Measurements from ENCODE around the gene ZNF579.

Gene ZNF579

GRCh38 chr19:55552620-55553019 is 28.0 kb downstream of the ZNF579 start:
- H3K9me3 ChIP-seq (ENCODE audit: control insufficient read depth, insufficient read depth, low read length): no peaks in the 10 kb centered on the region
- H3K36me3 ChIP-seq (ENCODE audit: insufficient read depth, low read length): no peaks in the 10 kb centered on the region
- H3K9ac ChIP-seq (ENCODE audit: low read depth, low read length): peak overlapping the region; percentile 18; the same call in 1 of the 2 replicates
- H3K4me1 ChIP-seq (ENCODE audit: insufficient read depth, low read length): peaks cover 22% of the 10 kb centered on the region

- Histone ChIP-seq H3K9me3 (ENCODE audit: control insufficient read depth, insufficient read depth, low read length) (no peaks in the 10 kb centered on the region), H3K9ac (ENCODE audit: low read depth, low read length) (no peak overlapping the region; the same call in 1 of the 2 replicates), H3K4me1 (ENCODE audit: insufficient read depth, low read length) (peaks cover 26% of the 10 kb centered on the region), H3K36me3 (ENCODE audit: insufficient read depth, low read length) (no peaks in the 10 kb centered on the region)
These were observed 28.4 kb downstream of the ZNF579 start for GRCh38 chr19:55552206-55552605.

- Histone ChIP-seq H3K36me3 (ENCODE audit: insufficient read depth, low read length) (no peaks in the 10 kb centered on the region), H3K9me3 (ENCODE audit: control insufficient read depth, insufficient read depth, low read length) (no peaks in the 10 kb centered on the region), H3K9ac (ENCODE audit: low read depth, low read length) (peak overlapping the region; percentile 42), H3K4me1 (ENCODE audit: insufficient read depth, low read length) (peaks cover 45% of the 10 kb centered on the region)
These were observed 30.4 kb downstream of the ZNF579 start for GRCh38 chr19:55550321-55550650.

GRCh38 chr19:55549500-55550320 is 30.9 kb downstream of the ZNF579 start:
- Histone ChIP-seq H3K9ac (ENCODE audit: low read depth, low read length) (peak overlapping the region; percentile 42), H3K4me1 (ENCODE audit: insufficient read depth, low read length) (peaks cover 48% of the 10 kb centered on the region), H3K36me3 (ENCODE audit: insufficient read depth, low read length) (no peaks in the 10 kb centered on the region), H3K9me3 (ENCODE audit: control insufficient read depth, insufficient read depth, low read length) (no peaks in the 10 kb centered on the region)

- H3K36me3 ChIP-seq (ENCODE audit: insufficient read depth, low read length): no peaks in the 10 kb centered on the region; the same call in 1 of the 2 replicates
- peaks cover 34% of the 10 kb centered on the region; the same call in 1 of the 2 replicates for H3K4me1 ChIP-seq (ENCODE audit: insufficient read depth, low read length)
- no peak overlapping the region for H3K9ac ChIP-seq (ENCODE audit: low read depth, low read length)
- H3K9me3 ChIP-seq (ENCODE audit: control insufficient read depth, insufficient read depth, low read length): no peaks in the 10 kb centered on the region
These were observed 33.6 kb downstream of the ZNF579 start for GRCh38 chr19:55546822-55547614.

- H3K9ac ChIP-seq (ENCODE audit: low read depth, low read length): peak overlapping the region; percentile 22; the same call in 1 of the 2 replicates
- H3K4me1 ChIP-seq (ENCODE audit: insufficient read depth, low read length): peaks cover 34% of the 10 kb centered on the region; the same call in 1 of the 2 replicates
- H3K9me3 ChIP-seq (ENCODE audit: control insufficient read depth, insufficient read depth, low read length): no peaks in the 10 kb centered on the region
- no peaks in the 10 kb centered on the region; the same call in 1 of the 2 replicates for H3K36me3 ChIP-seq (ENCODE audit: insufficient read depth, low read length)
These were observed 34.6 kb downstream of the ZNF579 start for GRCh38 chr19:55546011-55546410.

- Histone ChIP-seq H3K9me3 (ENCODE audit: control insufficient read depth, insufficient read depth, low read length) (no peaks in the 10 kb centered on the region), H3K4me1 (ENCODE audit: insufficient read depth, low read length) (peaks cover 29% of the 10 kb centered on the region; the same call in 1 of the 2 replicates), H3K9ac (ENCODE audit: low read depth, low read length) (peak within 1 kb of the TSS; percentile 22; the same call in 1 of the 2 replicates), H3K36me3 (ENCODE audit: insufficient read depth, low read length) (no peaks in the 10 kb centered on the region; the same call in 1 of the 2 replicates)
These were observed 35.2 kb downstream of the ZNF579 start, which contains the start of gene SBK3 for GRCh38 chr19:55545443-55545842. TSS of gene SBK3 (minus strand) at chr19:55545543. CDS start at chr19:55545543, 0 bp downstream.

- Histone ChIP-seq H3K9me3 (ENCODE audit: control insufficient read depth, insufficient read depth, low read length) (no peaks in the 10 kb centered on the region), H3K36me3 (ENCODE audit: insufficient read depth, low read length) (no peaks in the 10 kb centered on the region; the same call in 1 of the 2 replicates), H3K4me1 (ENCODE audit: insufficient read depth, low read length) (peaks cover 29% of the 10 kb centered on the region; the same call in 1 of the 2 replicates), H3K9ac (ENCODE audit: low read depth, low read length) (no peak overlapping the region)
These were observed 35.7 kb downstream of the ZNF579 start for GRCh38 chr19:55544776-55545439.

- no peaks in the 10 kb centered on the region; the same call in 1 of the 2 replicates for H3K36me3 ChIP-seq (ENCODE audit: insufficient read depth, low read length)
- H3K4me1 ChIP-seq (ENCODE audit: insufficient read depth, low read length): peaks cover 29% of the 10 kb centered on the region; the same call in 1 of the 2 replicates
- no peak overlapping the region for H3K9ac ChIP-seq (ENCODE audit: low read depth, low read length)
- H3K9me3 ChIP-seq (ENCODE audit: control insufficient read depth, insufficient read depth, low read length): no peaks in the 10 kb centered on the region
These were observed 36.6 kb downstream of the ZNF579 start for GRCh38 chr19:55544014-55544413.

GRCh38 chr19:55543567-55543966 is 37.1 kb downstream of the ZNF579 start:
- Histone ChIP-seq H3K4me1 (ENCODE audit: insufficient read depth, low read length) (peaks cover 29% of the 10 kb centered on the region; the same call in 1 of the 2 replicates), H3K36me3 (ENCODE audit: insufficient read depth, low read length) (no peaks in the 10 kb centered on the region; the same call in 1 of the 2 replicates), H3K9me3 (ENCODE audit: control insufficient read depth, insufficient read depth, low read length) (no peaks in the 10 kb centered on the region), H3K9ac (ENCODE audit: low read depth, low read length) (no peak overlapping the region)

GRCh38 chr19:55542292-55542855 is 38.3 kb downstream of the ZNF579 start:
- H3K9me3 ChIP-seq (ENCODE audit: control insufficient read depth, insufficient read depth, low read length): no peaks in the 10 kb centered on the region
- no peak overlapping the region for H3K9ac ChIP-seq (ENCODE audit: low read depth, low read length)
- H3K36me3 ChIP-seq (ENCODE audit: insufficient read depth, low read length): no peaks in the 10 kb centered on the region; the same call in 1 of the 2 replicates
- peaks cover 26% of the 10 kb centered on the region; the same call in 1 of the 2 replicates for H3K4me1 ChIP-seq (ENCODE audit: insufficient read depth, low read length)

GRCh38 chr19:55541091-55541490 is 39.6 kb downstream of the ZNF579 start:
- Histone ChIP-seq H3K4me1 (ENCODE audit: insufficient read depth, low read length) (peaks cover 19% of the 10 kb centered on the region; the same call in 1 of the 2 replicates), H3K9ac (ENCODE audit: low read depth, low read length) (no peak overlapping the region), H3K9me3 (ENCODE audit: control insufficient read depth, insufficient read depth, low read length) (no peaks in the 10 kb centered on the region), H3K36me3 (ENCODE audit: insufficient read depth, low read length) (no peaks in the 10 kb centered on the region; the same call in 1 of the 2 replicates)

- H3K9ac ChIP-seq (ENCODE audit: low read depth, low read length): no peak overlapping the region
- peaks cover 1% of the 10 kb centered on the region for H3K36me3 ChIP-seq (ENCODE audit: insufficient read depth, low read length)
- peaks cover 14% of the 10 kb centered on the region; the same call in 1 of the 2 replicates for H3K4me1 ChIP-seq (ENCODE audit: insufficient read depth, low read length)
- no peaks in the 10 kb centered on the region for H3K9me3 ChIP-seq (ENCODE audit: control insufficient read depth, insufficient read depth, low read length)
These were observed 40.0 kb downstream of the ZNF579 start for GRCh38 chr19:55540619-55541018.
